CD4-positive, alpha-beta T cell (primary cell): ENCODE measurements around the gene CPHXL2. TPM values are rescaled to one million over a fixed set of nuclear protein-coding genes. Genes with fewer than 3 reads are reported as not detected.
A peak's percentile ranks its signal among the peaks of the same experiment; 100 is the strongest.

ENCODE experiments used
- ATAC-seq: fragments of 200-7000 bp; cut with Tn5 transposase; one replicate; pipeline ENCODE4 v1.10.0; 2022; ENCODE audit warnings: mild to moderate bottlenecking; ENCODE audit not compliant: poor library complexity
- CTCF ChIA-PET: fragments of 350-600 bp; sonication (Branson Sonifier 250); formaldehyde crosslinking; loops from one replicate; lab custom pipeline; 2021; ENCODE audit warnings: antibody characterized with exemption, inconsistent platforms; lab: Charles Lee
- POLR2A ChIA-PET: fragments of 350-600 bp; sonication (Branson Sonifier 250); formaldehyde crosslinking; loops from one replicate; lab custom pipeline; 2021; ENCODE audit warnings: antibody characterized with exemption, inconsistent platforms; lab: Charles Lee
- DNase-seq, 14 experiments: peaks; one replicate each; pipeline ENCODE4 v3.0.0-alpha.2; 2013 to 2020; ENCODE audit warnings: mixed read lengths in 2 of 14
- H3K27ac ChIP-seq, 2 donors: one replicate each; pipeline versions ENCODE4 v1.5.1 to v1.7.0; 2013; ENCODE audit warnings: low read length in 2 of 2, low read depth in 1 of 2, mild to moderate bottlenecking in 1 of 2
- H3K27me3 ChIP-seq, 2 experiments: 1 replicate in 1 of 2; 2 replicates in 1 of 2; pipeline versions ENCODE4 v1.6.1 to v1.7.0; 2013; ENCODE audit warnings: low read length in 2 of 2, control low read depth in 1 of 2, mild to moderate bottlenecking in 1 of 2, moderate library complexity in 1 of 2; ENCODE audit not compliant: insufficient read depth in 2 of 2, control insufficient read depth in 1 of 2
- H3K36me3 ChIP-seq: one replicate; pipeline ENCODE4 v1.6.1; 2013; ENCODE audit warnings: low read length, control low read depth; ENCODE audit not compliant: insufficient read depth
- H3K4me1 ChIP-seq: one replicate; pipeline ENCODE4 v1.6.1; 2013; ENCODE audit warnings: low read length, control low read depth; ENCODE audit not compliant: insufficient read depth
- H3K4me3 ChIP-seq: one replicate; pipeline ENCODE4 v1.5.1; 2013; ENCODE audit warnings: mild to moderate bottlenecking, low read length, moderate library complexity
- H3K9me3 ChIP-seq, 2 experiments: 1 replicate in 1 of 2; 2 replicates in 1 of 2; pipeline versions ENCODE4 v1.6.1 to v1.7.0; 2013; ENCODE audit warnings: low read length in 2 of 2, mild to moderate bottlenecking in 2 of 2, control low read depth in 1 of 2, moderate library complexity in 1 of 2; ENCODE audit not compliant: control insufficient read depth in 1 of 2, insufficient read depth in 1 of 2
- H3K27ac Mint-ChIP-seq: one replicate; pipeline ENCODE4 v1.8.0; 2020; ENCODE audit warnings: mixed read lengths
- H3K27me3 Mint-ChIP-seq: one replicate; pipeline ENCODE4 v1.8.0; 2021; ENCODE audit warnings: mixed read lengths
- H3K36me3 Mint-ChIP-seq: one replicate; pipeline ENCODE4 v1.8.0; 2021; ENCODE audit warnings: low read depth, mixed read lengths
- H3K4me1 Mint-ChIP-seq: one replicate; pipeline ENCODE4 v1.8.0; 2021; ENCODE audit warnings: low read depth, mixed read lengths
- H3K4me3 Mint-ChIP-seq: one replicate; pipeline ENCODE4 v1.8.0; 2020; ENCODE audit warnings: mild to moderate bottlenecking, mixed read lengths
- H3K9me3 Mint-ChIP-seq: one replicate; pipeline ENCODE4 v1.8.0; 2020; ENCODE audit warnings: mixed read lengths
- CTCF ChIP-seq: fragments of 200-600 bp; IDR thresholded peaks from one replicate; pipeline ENCODE4 v1.8.0; 2022; ENCODE audit warnings: antibody characterized with exemption, mild to moderate bottlenecking
- intact Hi-C, 2 experiments: fragments of 100-400 bp; cut with DNase I in 1 of 2; cut with micrococcal nuclease in 1 of 2; formaldehyde crosslinking; loops; one replicate each; pipeline versions ENCODE4 v1.15.1 to v1.9.0; 2023 to 2025; cut with DNase I, micrococcal nuclease
- total RNA-seq, 174 experiments: library from RNA in 2 of 174; stranded (reverse) in 2 of 174; gene quantifications; one replicate each; pipeline ENCODE4 v1.2.3 and lab custom pipeline; 2021 to 2026

The CPHXL2 gene
- total RNA-seq, 2 experiments from 2014 or later: not detected

- H3K27me3 ChIP-seq: no peaks in the 10 kb centered on the region
- no peak overlapping the region for H3K4me3 ChIP-seq
- intact Hi-C loops: no loop called here
- no peak for TF ChIP-seq CTCF
- Mint-ChIP-seq H3K27me3 (no peaks in the 10 kb centered on the region), H3K4me3 (no peak overlapping the region), H3K4me1 (no peaks in the 10 kb centered on the region), H3K9me3 (no peaks in the 10 kb centered on the region), H3K36me3 (no peaks in the 10 kb centered on the region), H3K27ac (no peak overlapping the region)
- no peak overlapping the region for H3K27ac ChIP-seq
- POLR2A ChIA-PET: no interaction called here
- CTCF ChIA-PET: no interaction called here
- H3K36me3 ChIP-seq: no peaks in the 10 kb centered on the region
- ATAC-seq: no peak
- H3K4me1 ChIP-seq: no peaks in the 10 kb centered on the region
- no peaks in the 10 kb centered on the region for H3K9me3 ChIP-seq
- DNase-seq: no peak
These were observed 2.6 kb upstream of the CPHXL2 start for GRCh38 chr16:75679366-75679765.

- intact Hi-C loops: no loop called here
- DNase-seq (no peak), ATAC-seq (no peak)
- Histone ChIP-seq H3K27ac (no peak overlapping the region), H3K4me1 (no peaks in the 10 kb centered on the region), H3K4me3 (no peak overlapping the region), H3K27me3 (no peaks in the 10 kb centered on the region), H3K36me3 (no peaks in the 10 kb centered on the region), H3K9me3 (no peaks in the 10 kb centered on the region)
- no peak overlapping the region for H3K4me3 Mint-ChIP-seq
- no peak overlapping the region for H3K27ac Mint-ChIP-seq
- no peaks in the 10 kb centered on the region for H3K9me3 Mint-ChIP-seq
- no peaks in the 10 kb centered on the region for H3K36me3 Mint-ChIP-seq
- no peaks in the 10 kb centered on the region for H3K27me3 Mint-ChIP-seq
- ChIA-PET POLR2A (no interaction called here), CTCF (no interaction called here)
- H3K4me1 Mint-ChIP-seq: no peaks in the 10 kb centered on the region
- TF ChIP-seq CTCF: no peak
These were observed 9.3 kb downstream of the CPHXL2 start for GRCh38 chr16:75667503-75667902.

GRCh38 chr16:75660726-75661302 is 16.0 kb downstream of the CPHXL2 start:
- H3K9me3 Mint-ChIP-seq: no peaks in the 10 kb centered on the region
- CTCF ChIA-PET: no interaction called here
- Histone ChIP-seq H3K4me3 (no peak overlapping the region), H3K9me3 (no peaks in the 10 kb centered on the region), H3K4me1 (no peaks in the 10 kb centered on the region), H3K36me3 (peaks cover 41% of the 10 kb centered on the region), H3K27me3 (no peaks in the 10 kb centered on the region), H3K27ac (no peak overlapping the region)
- peaks cover 19% of the 10 kb centered on the region for H3K4me1 Mint-ChIP-seq
- POLR2A ChIA-PET: no interaction called here
- ATAC-seq (no peak), DNase-seq (no peak)
- peaks cover 31% of the 10 kb centered on the region for H3K36me3 Mint-ChIP-seq
- H3K4me3 Mint-ChIP-seq: no peak overlapping the region
- no peak for TF ChIP-seq CTCF
- no peaks in the 10 kb centered on the region for H3K27me3 Mint-ChIP-seq
- H3K27ac Mint-ChIP-seq: peak overlapping the region; percentile 33
- intact Hi-C loops: no loop called here
